NCI-H774 (cell line): ENCODE data around the gene NLN.

ENCODE experiments used
- DNase-seq: peaks from one replicate; lab custom pipeline; 2025; lab: John Stamatoyannopoulos, UW

Gene NLN

DNA sequence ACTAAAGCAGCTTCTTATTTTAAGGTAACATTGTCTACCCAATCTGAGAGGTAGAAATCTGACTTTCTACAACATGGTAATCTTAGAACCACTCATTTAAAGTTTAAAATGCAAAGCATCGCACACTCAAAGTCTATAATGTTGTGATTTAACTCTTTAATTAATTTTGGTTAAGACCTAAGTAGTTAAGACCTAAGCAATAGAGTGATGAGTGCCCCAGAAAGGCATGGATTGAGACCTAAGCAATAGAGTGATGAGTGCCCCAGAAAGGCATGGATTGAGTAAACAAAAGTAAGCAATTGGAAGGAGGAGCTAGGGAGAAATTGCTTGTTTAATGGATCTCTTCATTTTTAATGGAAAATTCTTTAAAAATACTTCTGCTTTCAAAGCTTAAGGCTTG, 86.8 kb downstream of the NLN start:
- DNase-seq: no peak

DNA sequence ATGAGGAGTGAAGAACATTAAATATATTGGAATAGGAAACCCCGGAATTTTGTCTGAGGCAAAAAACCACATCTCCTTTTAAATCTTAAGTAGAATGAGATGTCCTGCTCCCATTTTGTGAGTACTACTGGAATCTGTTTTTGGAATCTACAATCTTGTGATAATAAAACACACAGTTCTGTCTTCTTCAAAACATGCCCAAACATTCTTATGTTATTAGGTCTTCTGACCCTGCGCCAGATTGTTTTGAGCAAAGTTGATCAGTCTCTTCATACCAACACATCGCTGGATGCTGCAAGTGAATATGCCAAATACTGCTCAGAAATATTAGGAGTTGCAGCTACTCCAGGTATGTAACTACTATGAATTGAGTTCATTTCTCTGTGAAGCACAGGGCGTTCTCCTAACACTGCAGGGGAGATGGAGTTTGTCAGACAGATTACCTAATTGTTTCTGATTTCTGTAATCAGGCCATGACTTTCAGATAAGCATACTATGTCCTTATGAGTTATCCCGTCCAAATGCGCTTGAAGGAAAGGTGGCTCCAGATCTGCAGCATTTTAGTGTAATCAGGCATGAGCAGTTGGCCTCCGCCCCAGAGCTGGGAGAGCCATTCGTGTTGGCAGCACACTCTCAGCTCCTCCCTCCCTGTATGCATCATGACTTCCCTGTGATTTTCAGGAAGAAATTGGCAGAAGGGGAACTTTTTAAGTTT, 88.0 kb downstream of the NLN start:
- DNase-seq: no peak

DNA sequence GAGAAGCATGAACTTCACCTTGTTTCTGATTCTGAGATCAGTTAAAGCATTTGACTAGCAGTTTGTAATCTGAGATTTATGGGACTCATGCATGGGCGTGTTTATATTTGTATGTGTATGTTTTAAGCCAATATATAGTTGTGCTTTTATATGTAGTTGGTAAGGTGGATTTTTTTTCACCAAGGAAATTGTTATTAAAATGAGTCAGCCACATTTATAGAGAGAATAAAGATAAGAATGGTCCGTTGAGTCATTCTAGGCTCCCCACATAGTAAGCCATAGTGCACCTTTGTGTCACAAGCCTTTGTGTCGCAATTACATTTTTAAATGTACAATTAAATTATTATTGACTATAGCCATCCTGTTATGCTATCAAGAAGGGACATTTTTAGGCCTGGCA, 89.0 kb downstream of the NLN start:
- no peak for DNase-seq

DNA sequence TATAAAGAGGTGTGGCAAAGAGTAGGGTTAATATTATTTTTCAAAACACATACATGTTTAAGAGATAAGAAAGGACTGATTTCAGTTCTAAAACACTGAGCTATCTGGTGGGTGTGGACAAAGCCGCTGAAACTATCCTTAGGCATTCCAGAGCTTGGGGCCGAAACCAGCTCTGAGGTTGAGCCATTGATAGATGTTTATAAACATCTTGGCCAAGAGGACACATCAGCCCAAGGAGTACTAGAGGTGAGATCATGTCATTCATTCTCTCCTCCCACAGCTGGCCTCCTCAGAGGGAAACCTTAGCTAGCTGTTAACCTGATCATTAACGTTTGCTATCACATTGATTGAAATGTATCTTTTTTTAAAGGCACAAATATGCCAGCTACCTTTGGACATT, 89.9 kb downstream of the NLN start:
- DNase-seq: no peak

DNA sequence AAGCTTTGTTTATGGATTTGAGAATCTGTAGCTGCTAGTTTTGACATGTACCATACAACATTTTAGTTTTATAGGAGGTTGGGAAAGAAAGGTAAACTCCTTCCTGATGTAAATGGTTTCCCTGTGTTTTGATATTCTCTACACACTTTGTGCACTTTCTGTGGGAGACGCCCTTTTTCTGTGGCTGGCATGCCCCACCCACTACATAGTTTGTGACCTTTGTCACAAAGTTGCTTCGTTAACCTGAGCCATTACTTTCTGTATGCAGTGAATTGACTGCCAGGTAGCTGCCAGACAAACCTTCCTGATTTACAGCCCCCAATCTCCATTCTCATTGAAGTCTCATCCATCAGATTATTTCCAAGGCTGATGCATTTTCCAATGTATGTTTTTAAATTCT, 90.6 kb downstream of the NLN start:
- no peak for DNase-seq

DNA sequence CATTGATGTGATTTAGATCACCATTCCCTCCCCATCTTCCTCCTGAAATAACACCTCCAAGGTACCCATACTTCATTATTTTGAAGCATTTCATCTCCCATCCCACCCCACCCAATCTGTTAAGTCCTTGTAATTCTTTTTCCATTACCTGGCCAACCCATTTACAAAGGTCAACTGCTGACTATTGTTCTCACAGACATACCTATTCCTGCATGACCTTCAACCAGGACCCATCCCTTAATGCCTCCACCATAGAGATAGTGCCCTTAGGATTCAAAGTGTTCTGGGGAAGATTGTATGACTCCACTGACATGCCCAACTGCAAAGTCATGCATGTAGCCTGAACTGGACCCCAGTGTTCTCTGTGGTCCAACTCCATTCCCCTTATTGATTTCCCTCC, 91.2 kb downstream of the NLN start:
- no peak for DNase-seq

DNA sequence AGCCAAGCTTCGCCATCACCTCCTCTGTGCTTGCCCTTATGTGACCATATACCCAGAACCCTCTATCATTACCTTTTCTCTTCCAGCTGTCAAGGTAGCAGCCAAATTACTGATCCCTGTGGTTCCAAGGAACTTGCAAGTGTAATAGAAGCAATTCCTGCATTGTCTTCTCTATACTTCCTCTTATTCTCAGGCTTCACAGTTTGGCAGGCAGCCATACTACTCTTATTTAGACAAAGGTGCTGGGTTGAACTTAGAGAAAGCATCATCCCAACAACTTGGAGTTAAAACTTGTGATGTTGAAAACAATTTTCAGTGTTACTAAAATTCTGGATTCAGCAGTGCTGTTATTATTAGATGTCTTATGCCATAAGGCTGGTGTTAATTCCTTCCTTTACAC, 93.2 kb downstream of the NLN start:
- no peak for DNase-seq

DNA sequence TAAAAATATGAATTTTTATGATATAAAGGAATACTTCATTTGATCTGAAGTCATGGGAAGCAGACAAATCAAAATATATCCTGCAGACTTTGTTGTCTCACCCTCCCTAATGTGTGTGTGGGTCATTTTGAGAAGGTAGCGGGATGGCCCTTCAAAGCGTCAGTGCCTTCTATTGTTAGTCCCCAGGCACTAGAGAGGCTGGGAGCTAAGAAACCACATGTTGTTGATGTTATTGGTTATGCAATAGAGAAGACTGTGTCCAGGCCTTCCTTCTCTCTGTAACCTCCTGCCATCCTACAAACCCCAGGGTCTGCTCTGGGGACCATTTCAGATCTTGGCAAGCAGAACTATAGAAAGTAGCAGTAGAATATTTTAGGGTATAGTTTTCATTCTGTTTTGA, 94.7 kb downstream of the NLN start:
- DNase-seq: no peak

DNA sequence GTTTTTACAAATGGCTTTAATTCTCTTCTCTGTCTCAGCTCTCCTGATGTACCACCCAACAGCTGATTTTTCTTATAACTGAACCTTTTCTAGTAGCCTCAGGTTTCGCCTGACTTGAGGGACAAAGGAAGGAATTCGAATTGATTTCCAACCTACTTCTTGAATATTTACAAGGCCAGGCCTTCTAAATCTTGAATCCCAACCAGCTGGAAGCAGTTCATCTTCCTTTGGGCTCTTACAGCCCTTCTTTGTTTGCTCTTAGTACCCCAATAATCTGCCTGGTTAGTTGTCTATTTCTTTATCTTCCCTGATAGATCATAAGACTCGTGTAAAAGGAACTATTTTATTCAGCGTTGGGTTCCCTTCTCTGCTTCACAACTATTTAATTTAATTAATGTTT, 95.9 kb downstream of the NLN start:
- no peak for DNase-seq

DNA sequence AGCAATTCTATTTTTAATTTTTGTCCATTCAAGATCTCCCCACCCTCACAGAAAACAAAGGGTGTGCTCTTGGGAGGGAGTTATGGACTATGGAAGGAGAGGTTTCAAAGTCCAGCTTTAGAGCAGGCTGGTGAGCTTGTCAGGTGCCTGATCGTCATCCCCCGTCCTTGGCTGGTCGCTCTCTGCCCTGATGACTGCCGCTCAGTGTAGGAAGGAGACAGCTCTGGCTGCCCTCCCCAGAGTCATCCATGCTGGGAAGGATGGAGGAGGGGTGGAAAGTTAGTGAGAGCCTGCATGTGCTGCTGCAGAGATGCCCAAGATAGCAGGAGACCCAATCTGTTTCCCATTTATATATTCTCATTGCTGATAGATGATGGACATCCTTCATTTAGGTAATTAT, 96.6 kb downstream of the NLN start:
- no peak for DNase-seq

DNA sequence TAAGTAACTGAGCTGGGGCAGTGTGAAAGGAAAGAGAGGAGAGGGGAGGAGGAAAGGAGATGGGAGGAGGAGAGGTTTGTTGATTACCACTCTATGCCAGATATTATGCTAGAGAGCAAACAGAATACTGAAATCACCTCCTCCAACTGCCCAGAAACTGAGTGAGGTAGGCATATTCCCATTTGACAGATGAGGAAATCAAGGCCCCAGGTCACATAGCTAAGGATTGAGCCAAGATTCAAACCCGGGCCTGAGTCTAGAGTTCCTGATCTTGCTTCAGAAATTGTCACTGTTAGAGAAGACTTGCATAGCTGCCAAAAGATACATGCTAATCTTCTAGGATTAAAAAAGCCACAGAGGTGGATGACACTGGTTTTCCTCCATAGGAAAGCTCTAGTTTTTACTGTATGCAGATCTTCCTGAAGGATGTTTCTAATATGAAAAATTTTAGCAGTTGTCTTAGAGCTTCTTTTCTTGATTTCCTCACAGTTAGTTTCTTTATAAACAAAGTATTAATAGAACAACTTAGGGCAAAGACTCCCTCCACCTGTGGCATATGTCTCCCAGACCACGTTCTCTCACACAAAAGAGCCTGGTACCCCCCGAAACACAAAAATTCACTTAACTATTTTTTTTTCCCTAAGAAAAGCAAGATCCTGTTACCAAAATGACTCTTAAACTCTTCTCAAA, 97.4 kb downstream of the NLN start:
- DNase-seq: no peak

DNA sequence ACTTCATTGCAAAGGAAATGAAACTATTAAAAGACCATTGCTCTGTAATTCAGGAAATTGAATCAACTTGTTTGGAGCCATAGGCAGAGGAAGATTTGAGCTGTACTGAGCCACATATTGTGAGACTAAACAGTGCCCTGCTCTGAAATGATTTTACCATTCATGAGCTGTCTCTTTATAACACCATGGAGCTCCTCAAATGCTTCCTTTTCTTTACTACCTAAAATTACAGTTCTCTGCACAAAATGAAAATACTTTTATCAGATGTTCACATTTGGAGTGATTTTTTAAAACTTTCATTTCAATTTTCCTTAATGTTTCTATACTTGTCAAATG, 97.9 kb downstream of the NLN start:
- DNase-seq: no peak

DNA sequence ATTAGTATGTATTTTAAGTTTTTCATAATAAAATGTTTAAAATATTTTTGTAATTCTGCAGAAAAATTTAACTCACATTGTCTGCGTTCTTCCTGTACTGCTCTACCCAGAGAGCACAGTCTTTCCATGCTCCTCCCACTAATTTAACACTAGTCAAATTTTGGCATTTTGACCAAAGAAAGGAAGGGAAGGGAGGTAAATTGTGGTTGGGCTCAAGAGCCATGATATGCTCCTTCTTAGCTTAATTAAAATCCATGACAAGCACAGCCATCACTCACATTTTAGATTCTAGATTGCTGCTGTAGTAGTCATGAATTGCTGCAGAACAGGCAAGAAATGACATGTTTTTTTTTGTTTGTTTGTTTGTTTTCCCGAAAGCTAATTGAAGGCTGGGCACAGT, 98.4 kb downstream of the NLN start:
- no peak for DNase-seq

DNA sequence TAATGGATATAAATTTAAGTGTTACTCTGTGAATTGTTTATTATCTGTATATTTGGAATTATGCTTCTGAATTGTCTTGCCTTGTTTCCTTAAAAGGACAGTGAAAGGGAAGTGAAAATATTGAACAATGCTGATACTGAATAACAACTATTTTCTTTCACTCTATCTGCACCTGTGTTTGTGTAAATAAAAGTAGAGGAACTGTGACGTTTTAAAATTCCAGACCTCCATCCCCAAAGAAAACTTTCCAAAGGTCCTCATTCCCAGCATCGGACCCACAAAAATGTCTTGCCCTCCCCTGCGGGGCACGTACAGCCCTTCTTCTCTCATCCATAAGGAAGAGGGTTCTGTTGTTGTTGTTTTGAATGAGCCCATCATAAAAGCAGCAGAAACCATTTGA, 100.0 kb downstream of the NLN start:
- no peak for DNase-seq

DNA sequence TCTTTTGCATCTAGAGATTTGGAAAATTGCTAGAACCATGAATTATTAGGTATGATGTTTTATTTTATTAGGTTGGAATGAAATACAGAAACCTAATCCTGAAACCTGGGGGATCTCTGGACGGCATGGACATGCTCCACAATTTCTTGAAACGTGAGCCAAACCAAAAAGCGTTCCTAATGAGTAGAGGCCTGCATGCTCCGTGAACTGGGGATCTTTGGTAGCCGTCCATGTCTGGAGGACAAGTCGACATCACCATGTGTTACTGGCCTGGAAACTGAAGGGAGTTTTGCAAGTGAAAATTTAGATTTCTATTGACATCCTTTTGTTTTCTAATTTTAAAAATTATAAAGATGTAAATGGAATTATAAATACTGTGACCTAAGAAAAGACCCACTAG, 100.7 kb downstream of the NLN start:
- DNase-seq: no peak

DNA sequence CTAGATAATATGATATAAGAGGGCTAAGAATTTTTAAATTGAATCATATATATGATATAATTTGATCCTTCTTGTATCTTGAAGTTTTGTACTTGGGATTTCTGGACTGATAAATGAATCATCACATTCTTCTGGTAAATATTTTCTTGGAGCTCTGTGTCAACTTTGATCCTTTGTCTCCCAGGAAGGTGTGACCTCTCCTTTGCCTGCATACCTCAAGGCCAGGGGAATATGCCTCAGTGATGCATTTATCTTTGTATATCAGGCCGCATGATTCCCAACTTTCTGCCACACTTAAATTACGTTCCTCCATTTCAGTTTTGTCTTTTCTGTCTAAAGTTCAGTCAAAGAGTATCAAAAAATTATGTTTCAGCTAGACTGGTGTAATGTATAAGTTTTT, 101.2 kb downstream of the NLN start:
- no peak for DNase-seq

DNA sequence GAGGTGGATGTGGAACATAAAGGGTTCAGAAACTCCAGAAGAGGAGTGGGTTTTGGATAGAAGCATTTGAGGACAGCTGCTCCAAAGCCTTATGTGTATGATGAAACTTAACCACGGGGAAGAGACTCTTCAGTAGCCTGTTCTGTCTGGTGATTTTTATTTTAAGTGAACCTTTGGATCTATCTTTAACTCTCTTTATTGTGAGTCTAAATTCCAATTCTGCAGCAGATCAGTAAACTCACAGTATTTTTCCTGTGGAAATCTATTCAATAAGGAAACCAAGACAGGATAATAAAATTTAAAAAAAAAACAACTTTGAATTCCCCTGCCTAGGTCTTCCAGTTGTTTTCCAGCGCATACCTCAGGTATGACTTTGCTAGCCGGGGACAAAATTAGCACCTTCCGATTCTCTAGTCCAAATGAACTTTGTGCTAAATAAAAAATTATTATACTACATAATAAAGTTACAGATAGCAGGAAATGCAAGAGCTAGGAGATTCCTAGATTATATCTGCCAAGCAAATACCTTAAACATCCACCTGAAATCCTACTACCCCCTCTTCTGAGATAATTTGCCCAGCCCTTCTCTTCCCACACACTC, 101.9 kb downstream of the NLN start:
- no peak for DNase-seq

DNA sequence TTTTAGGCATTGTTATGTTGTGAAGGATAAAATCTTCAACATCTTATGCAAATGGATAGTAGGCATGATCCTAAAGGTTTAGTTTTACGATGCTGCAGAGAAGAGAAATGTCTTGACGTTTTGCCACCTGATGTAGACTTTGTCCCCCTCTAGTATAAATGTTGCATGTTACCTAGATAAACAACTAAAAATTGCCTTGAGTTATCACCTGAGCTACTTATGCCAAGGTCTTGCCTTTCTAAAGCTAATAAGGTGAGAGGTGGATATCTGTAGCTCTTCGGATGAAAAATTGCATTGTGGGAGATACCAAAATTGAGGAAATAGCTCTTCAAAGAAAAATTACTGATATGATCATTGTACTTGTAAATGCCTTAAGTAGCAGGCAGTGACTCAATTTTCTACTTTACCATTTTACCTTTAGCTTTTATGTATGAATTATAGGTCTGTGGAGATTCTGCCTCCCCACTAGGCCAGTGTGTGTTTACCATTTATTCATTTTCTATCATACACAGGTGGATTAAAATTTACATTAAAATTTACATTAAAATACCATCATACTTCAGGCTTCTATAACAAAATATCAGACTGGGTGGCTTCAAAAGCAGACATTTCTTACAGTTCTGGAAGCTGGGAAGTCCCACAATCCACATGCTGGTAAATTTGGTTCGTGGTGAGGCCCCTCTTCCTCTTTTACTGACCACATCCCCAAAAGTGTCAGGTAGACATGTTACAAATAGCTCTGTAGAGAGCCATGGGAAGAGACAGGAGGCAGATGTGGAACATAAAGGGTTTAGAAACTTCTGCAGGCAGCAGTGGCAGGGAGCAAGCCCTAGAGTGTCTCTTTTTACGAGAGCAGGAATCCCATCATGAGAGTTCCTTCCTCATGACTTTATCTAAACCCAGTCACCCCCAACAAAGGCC, 103.7 kb downstream of the NLN start:
- DNase-seq: no peak

DNA sequence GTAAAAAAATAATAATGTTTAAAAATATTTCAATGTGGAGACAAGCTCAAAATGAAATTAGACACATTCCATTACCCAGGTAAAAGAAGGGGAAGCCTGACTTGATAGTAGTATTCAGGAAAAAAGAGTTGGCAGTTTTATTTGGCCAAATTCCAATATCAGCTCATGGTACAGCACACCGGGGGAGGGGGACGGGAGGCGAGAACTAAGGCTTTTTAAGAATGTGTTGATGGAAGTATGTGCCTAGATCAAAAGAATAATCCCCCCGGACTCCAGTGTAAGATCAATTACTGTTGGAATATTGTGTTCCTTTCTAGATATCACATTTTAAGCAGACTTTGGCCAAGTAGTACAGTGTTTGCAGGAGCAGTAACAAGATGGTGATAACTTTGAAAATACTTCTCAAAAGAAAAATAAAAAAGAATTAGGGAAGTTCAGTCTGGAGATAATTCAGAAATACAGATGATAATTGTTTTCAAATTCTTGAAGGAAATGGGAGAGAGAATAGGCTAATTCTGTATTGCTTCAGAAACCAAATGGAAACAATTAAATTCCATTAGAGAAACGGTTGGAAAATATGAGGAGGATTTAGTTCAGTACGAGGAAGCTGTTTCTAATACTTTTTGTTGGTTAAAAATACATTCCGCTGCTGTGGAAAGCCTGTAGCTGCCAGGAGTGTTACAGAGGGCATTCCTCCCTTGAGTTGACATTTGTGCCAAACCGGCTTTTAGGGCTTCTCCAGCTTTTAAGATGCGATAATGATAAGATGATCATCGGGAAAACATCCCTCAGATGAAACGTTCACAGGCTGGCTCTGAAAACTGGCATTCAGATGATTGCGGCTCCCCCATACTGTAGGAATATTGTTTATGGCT, 106.3 kb downstream of the NLN start:
- DNase-seq: no peak

DNA sequence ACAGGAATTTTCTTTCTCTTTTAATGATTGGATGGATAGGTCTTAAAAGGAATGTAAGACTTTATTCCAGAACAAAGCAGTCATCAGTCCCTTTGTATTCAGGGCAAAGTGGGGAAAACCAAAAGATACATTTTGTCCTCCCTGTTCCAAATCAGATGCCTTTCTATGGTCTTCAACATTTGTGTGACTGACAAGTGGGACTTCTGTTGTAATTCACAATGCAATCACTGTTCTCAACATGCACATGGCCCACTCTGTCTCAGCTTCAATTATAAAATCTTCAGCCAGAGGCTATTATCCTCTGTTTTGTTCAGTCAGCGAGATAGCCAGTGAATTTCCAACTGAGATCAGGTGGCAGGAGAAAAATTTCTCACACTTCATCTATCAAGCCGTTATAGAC, 108.9 kb downstream of the NLN start:
- no peak for DNase-seq

DNA sequence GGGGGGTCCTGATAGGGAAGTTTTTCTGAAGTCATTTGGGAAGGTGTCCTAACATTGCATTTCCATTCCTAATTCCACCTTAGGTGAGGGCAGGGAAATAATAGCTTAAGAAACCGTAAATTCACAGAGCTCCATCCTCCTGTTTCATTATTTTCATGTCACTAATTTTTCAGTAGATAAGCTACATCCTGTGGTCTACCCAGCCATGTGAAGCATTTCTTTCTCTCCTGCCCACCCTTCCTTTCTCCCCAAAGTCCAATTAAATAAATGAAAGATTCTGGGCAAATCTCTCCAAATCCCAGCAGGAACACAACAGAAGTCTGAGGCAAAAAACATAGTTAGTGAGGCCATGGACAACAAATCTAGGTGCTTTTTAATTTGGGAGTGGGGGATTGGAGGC, 109.3 kb downstream of the NLN start:
- DNase-seq: no peak

DNA sequence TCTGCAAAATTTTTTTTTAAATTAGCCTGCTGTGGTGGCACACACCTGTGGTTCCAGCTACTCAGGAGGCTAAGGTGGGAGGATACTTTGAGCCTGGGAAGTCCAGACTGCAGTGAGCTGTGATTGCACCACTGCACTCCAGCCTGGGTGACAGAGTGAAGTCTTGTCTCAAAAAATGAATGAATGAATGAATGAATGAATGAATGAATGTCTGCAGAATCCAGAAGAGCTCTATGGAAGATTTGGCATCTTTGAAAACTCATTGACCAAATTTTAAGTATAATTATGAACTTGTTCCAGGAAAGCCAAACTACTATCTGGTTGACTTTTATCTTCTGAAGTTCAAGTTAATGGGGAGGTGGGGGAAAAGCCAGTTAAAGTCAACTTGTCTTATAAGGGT, 110.1 kb downstream of the NLN start:
- DNase-seq: no peak
